Hematopoietic multipotent progenitor cell treated with erythropoietin and hydrocortisone succinate and interleukin-3 and kit ligand, for 8 days (in vitro differentiated cells): ENCODE results near the gene SAP30BP.
A peak's percentile ranks its signal among the peaks of the same experiment; 100 is the strongest.

Source experiments
- DNase-seq: peaks from one replicate; pipeline ENCODE4 v3.0.0-alpha.2; 2015

Gene SAP30BP

GRCh38 chr17:75722542-75723095, 55.5 kb downstream of the SAP30BP start:
- DNase-seq: no peak

- no peak for DNase-seq
These were observed 56.2 kb downstream of the SAP30BP start for GRCh38 chr17:75723171-75723930.

GRCh38 chr17:75724016-75725003, 57.2 kb downstream of the SAP30BP start:
- DNase-seq: no peak

- DNase-seq: no peak
These were observed 58.4 kb downstream of the SAP30BP start for GRCh38 chr17:75725504-75725903.

GRCh38 chr17:75727391-75727790, 60.3 kb downstream of the SAP30BP start:
- DNase-seq: no peak

- no peak for DNase-seq
These were observed 62.2 kb downstream of the SAP30BP start for GRCh38 chr17:75729351-75729750.

GRCh38 chr17:75730065-75730464, 62.9 kb downstream of the SAP30BP start:
- no peak for DNase-seq

- DNase-seq: no peak
These were observed 64.1 kb downstream of the SAP30BP start for GRCh38 chr17:75731086-75731715.

GRCh38 chr17:75731716-75732498, 64.8 kb downstream of the SAP30BP start:
- no peak for DNase-seq

- no peak for DNase-seq
These were observed 66.3 kb downstream of the SAP30BP start for GRCh38 chr17:75733471-75733870.

- no peak for DNase-seq
These were observed 67.6 kb downstream of the SAP30BP start for GRCh38 chr17:75734674-75735294.

- no peak for DNase-seq
These were observed 69.2 kb downstream of the SAP30BP start for GRCh38 chr17:75736173-75736835.

- DNase-seq: no peak
These were observed 70.2 kb downstream of the SAP30BP start for GRCh38 chr17:75737133-75737962.

- DNase-seq: peak; percentile 31
These were observed 71.2 kb downstream of the SAP30BP start for GRCh38 chr17:75738218-75738802.

- DNase-seq: no peak
These were observed 72.0 kb downstream of the SAP30BP start for GRCh38 chr17:75739174-75739573.

- no peak for DNase-seq
These were observed 72.7 kb downstream of the SAP30BP start for GRCh38 chr17:75739801-75740200.

- DNase-seq: no peak
These were observed 73.1 kb downstream of the SAP30BP start for GRCh38 chr17:75740215-75740614.

- no peak for DNase-seq
These were observed 73.5 kb downstream of the SAP30BP start for GRCh38 chr17:75740631-75741077.

GRCh38 chr17:75742337-75742736, 75.2 kb downstream of the SAP30BP start:
- DNase-seq: no peak
